CD14-positive monocyte (primary cell): ENCODE data around the gene CLN6. TPM values are rescaled to one million over a fixed set of nuclear protein-coding genes. Genes with fewer than 3 reads are reported as not detected.

ENCODE experiments used
- DNase-seq, 3 donors: peaks; one replicate each; pipeline ENCODE4 v3.0.0-alpha.2; 2011 to 2022
- H2AFZ ChIP-seq: 2 replicates; pipeline ENCODE4 v1.6.0; 2012; ENCODE audit warnings: mild to moderate bottlenecking, low read depth, low read length, inconsistent platforms; ENCODE audit not compliant: insufficient read depth, poor library complexity, severe bottlenecking
- H3K27ac ChIP-seq, 2 donors: 1 replicate in 1 of 2; 2 replicates in 1 of 2; pipeline ENCODE4 v1.5.1; 2012 to 2013; ENCODE audit warnings: low read length in 2 of 2, control low read depth in 1 of 2, inconsistent platforms in 1 of 2, low read depth in 1 of 2, mild to moderate bottlenecking in 1 of 2
- H3K27me3 ChIP-seq, 2 donors: one replicate each; pipeline versions ENCODE4 v1.6.0 to v1.6.1; 2011 to 2013; ENCODE audit warnings: low read length in 2 of 2; ENCODE audit not compliant: control insufficient read depth in 2 of 2, insufficient read depth in 2 of 2
- H3K36me3 ChIP-seq, 2 donors: replicated peaks in 1 of 2; 1 replicate in 1 of 2; 2 replicates in 1 of 2; pipeline versions ENCODE4 v1.5.1 to v1.6.1; 2012 to 2013; ENCODE audit warnings: low read length in 2 of 2, control low read depth in 1 of 2, inconsistent platforms in 1 of 2, mild to moderate bottlenecking in 1 of 2; ENCODE audit not compliant: insufficient read depth in 2 of 2, control insufficient read depth in 1 of 2
- H3K4me1 ChIP-seq, 2 donors: 1 replicate in 1 of 2; 2 replicates in 1 of 2; pipeline versions ENCODE4 v1.5.1 to v1.6.1; 2012 to 2013; ENCODE audit warnings: low read length in 2 of 2, control low read depth in 1 of 2, inconsistent platforms in 1 of 2, mild to moderate bottlenecking in 1 of 2, moderate library complexity in 1 of 2; ENCODE audit not compliant: insufficient read depth in 2 of 2, control insufficient read depth in 1 of 2
- H3K4me2 ChIP-seq: replicated peaks from 2 replicates; pipeline ENCODE3; 2012; ENCODE audit warnings: low read length, moderate library complexity, mild to moderate bottlenecking; ENCODE audit not compliant: poor library complexity, severe bottlenecking; ENCODE audit errors: extremely low read depth
- H3K4me3 ChIP-seq, 3 experiments: fragments of 200-600 bp in 1 of 3; sonication (generic) in 1 of 3; replicated peaks in 1 of 3; 1 replicate in 2 of 3; 2 replicates in 1 of 3; pipeline ENCODE4 v1.5.1; 2011 to 2013; ENCODE audit warnings: low read length in 3 of 3, mild to moderate bottlenecking in 3 of 3, control low read depth in 2 of 3, low read depth in 2 of 3, inconsistent platforms in 1 of 3, moderate library complexity in 1 of 3
- H3K79me2 ChIP-seq: 2 replicates; pipeline ENCODE4 v1.6.0; 2012; ENCODE audit warnings: mild to moderate bottlenecking, control low read depth, inconsistent platforms, low read length, moderate library complexity; ENCODE audit not compliant: insufficient read depth
- H3K9ac ChIP-seq: 2 replicates; pipeline ENCODE4 v1.6.0; 2017; ENCODE audit warnings: low read length, mild to moderate bottlenecking; ENCODE audit not compliant: insufficient read depth, poor library complexity, severe bottlenecking
- H3K9me3 ChIP-seq, 2 donors: replicated peaks in 1 of 2; 1 replicate in 1 of 2; 2 replicates in 1 of 2; pipeline versions ENCODE4 v1.5.1 to v1.6.1; 2012 to 2013; ENCODE audit warnings: low read length in 2 of 2, control low read depth in 1 of 2; ENCODE audit not compliant: control insufficient read depth in 1 of 2, insufficient read depth in 1 of 2
- H4K20me1 ChIP-seq: 2 replicates; pipeline ENCODE4 v1.6.0; 2012; ENCODE audit warnings: mild to moderate bottlenecking, low read length, control low read depth, moderate library complexity; ENCODE audit not compliant: insufficient read depth
- H3K27ac Mint-ChIP-seq, 7 donors: one replicate each; pipeline ENCODE4 v1.8.0; 2020; ENCODE audit warnings: mild to moderate bottlenecking in 7 of 7, mixed read lengths in 7 of 7, moderate library complexity in 6 of 7, inconsistent platforms in 2 of 7
- H3K27me3 Mint-ChIP-seq, 3 donors: one replicate each; pipeline ENCODE4 v1.8.0; 2021 to 2022; ENCODE audit warnings: low read depth in 3 of 3, mild to moderate bottlenecking in 3 of 3, mixed read lengths in 3 of 3, moderate library complexity in 3 of 3, inconsistent platforms in 1 of 3
- H3K36me3 Mint-ChIP-seq, 2 donors: one replicate each; pipeline ENCODE4 v1.8.0; 2020; ENCODE audit warnings: mixed read lengths in 2 of 2, inconsistent platforms in 1 of 2, mild to moderate bottlenecking in 1 of 2
- H3K4me1 Mint-ChIP-seq: one replicate; pipeline ENCODE4 v1.8.0; 2020; ENCODE audit warnings: mild to moderate bottlenecking, mixed read lengths
- H3K4me3 Mint-ChIP-seq, 2 donors: one replicate each; pipeline ENCODE4 v1.8.0; 2020; ENCODE audit warnings: mild to moderate bottlenecking in 2 of 2, mixed read lengths in 2 of 2, moderate library complexity in 1 of 2
- H3K9me3 Mint-ChIP-seq, 7 donors: one replicate each; pipeline ENCODE4 v1.8.0; 2020 to 2022; ENCODE audit warnings: mixed read lengths in 7 of 7, mild to moderate bottlenecking in 6 of 7, moderate library complexity in 6 of 7, inconsistent platforms in 2 of 7
- CTCF ChIP-seq: fragments of 200-600 bp; IDR thresholded peaks from one replicate; pipeline ENCODE4 v1.8.0; 2022; ENCODE audit warnings: antibody characterized with exemption, mild to moderate bottlenecking
- WGBS: methylation state at CpG from one replicate; pipeline ENCODE4 v1.1.5; 2013; ENCODE audit warnings: missing lambda C conversion rate; ENCODE audit not compliant: insufficient coverage; 5-methylcytosine and 5-hydroxymethylcytosine counted together
- intact Hi-C, 2 donors: fragments of 100-400 bp; cut with micrococcal nuclease; formaldehyde crosslinking; loops; one replicate each; pipeline versions ENCODE4 v1.15.0 to v1.15.1; 2023
- polyA plus RNA-seq, 3 donors: library from polyadenylated mRNA; depleted of rRNA in 1 of 3; unstranded in 2 of 3; stranded (reverse) in 1 of 3; fragments of 300-500 nt in 2 of 3; fragments of >200 nt in 1 of 3; fragmentation: Illumina TruSeq in 2 of 3; gene quantifications; 1 replicate in 2 of 3; 2 replicates in 1 of 3; pipeline ENCODE4 v1.2.3, GENCODE V29; 2012 to 2021

CLN6 gene
- polyA plus RNA-seq, 3 donors: 3.4 to 37.6 (median 4.2) TPM

DNA sequence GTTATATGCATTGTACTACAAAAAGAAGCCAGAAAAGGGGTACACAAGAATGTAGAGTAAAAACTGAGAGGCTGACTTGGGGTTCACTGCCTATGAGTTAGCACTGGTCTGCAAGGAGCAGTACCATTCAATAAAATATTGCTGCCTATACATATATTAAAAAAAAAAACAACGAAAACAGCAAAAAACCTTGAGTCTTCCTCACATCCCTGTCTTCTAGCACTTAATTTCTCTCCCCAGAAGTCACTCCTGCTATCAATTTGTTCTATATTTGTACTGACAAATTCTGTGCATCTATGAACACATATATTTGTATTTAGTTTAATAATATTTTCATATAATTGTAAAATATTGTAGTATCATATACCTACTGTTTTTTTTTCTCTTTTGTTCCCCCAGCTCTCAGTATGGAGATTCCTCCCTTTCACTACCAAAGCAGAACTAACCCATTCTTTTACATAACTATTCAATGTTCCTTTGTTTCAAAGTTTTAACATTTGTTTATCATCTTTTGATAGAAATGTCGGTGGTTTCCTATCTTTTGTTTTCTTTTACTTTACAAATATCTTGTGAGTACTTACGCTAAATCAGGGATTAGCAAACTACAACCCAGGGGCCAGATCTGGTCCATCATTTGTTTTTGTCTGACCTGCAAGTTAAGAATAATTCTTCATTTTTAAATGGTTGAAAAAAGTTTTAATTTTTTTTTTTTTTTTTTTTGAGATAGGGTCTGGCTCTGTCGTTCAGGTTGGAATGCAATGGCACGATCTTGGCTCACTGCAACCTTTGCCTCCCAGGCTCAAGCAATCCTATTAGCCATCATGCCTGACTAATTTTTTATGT lies 33.2 kb upstream of the CLN6 start:
- no peak overlapping the region for H3K4me2 ChIP-seq
- no peaks in the 10 kb centered on the region for H3K9me3 Mint-ChIP-seq
- H3K4me1 Mint-ChIP-seq: no peaks in the 10 kb centered on the region
- H3K9me3 ChIP-seq: no peaks in the 10 kb centered on the region
- H3K27me3 ChIP-seq: peaks cover 10 to 28% of the 10 kb centered on the region in 2 donors
- no peak overlapping the region for H3K9ac ChIP-seq
- H3K4me1 ChIP-seq: no peaks in the 10 kb centered on the region
- H3K27me3 Mint-ChIP-seq: peaks cover 4 to 19% (median 16%) of the 10 kb centered on the region in 3 donors
- H3K4me3 Mint-ChIP-seq: no peak overlapping the region
- no peaks in the 10 kb centered on the region for H3K36me3 Mint-ChIP-seq
- no peak overlapping the region for H3K27ac Mint-ChIP-seq
- H3K79me2 ChIP-seq: no peaks in the 10 kb centered on the region
- H4K20me1 ChIP-seq: no peaks in the 10 kb centered on the region
- no peak for DNase-seq
- intact Hi-C loops: no loop called here
- H3K4me3 ChIP-seq: no peak overlapping the region
- no CpG with 5 or more reads among the region's 5 CpGs for WGBS
- no peaks in the 10 kb centered on the region for H3K36me3 ChIP-seq
- no peak overlapping the region for H3K27ac ChIP-seq
- no peak overlapping the region for H2AFZ ChIP-seq
- no peak for TF ChIP-seq CTCF

- no CpG with 5 or more reads among the region's 3 CpGs for WGBS
- H3K4me1 Mint-ChIP-seq: peaks cover 1% of the 10 kb centered on the region
Measured at GRCh38 chr15:68261980-68262379, 32.5 kb upstream of the CLN6 start.

More at GRCh38 chr15:68261980-68262379, 32.5 kb upstream of the CLN6 start:
- Histone ChIP-seq H3K36me3 (no peaks in the 10 kb centered on the region), H3K9ac (no peak overlapping the region), H3K27ac (no peak overlapping the region), H3K27me3 (peaks cover 10 to 25% of the 10 kb centered on the region in 2 donors), H3K4me1 (peaks cover 4 to 5% of the 10 kb centered on the region in 2 donors), H4K20me1 (no peaks in the 10 kb centered on the region), H2AFZ (no peak overlapping the region), H3K79me2 (no peaks in the 10 kb centered on the region), H3K4me3 (no peak overlapping the region), H3K9me3 (no peaks in the 10 kb centered on the region), H3K4me2 (no peak overlapping the region)
- H3K9me3 Mint-ChIP-seq: no peaks in the 10 kb centered on the region
- intact Hi-C loops: no loop called here
- no peak overlapping the region for H3K4me3 Mint-ChIP-seq
- H3K27me3 Mint-ChIP-seq: peaks cover 4 to 18% (median 12%) of the 10 kb centered on the region in 3 donors
- H3K36me3 Mint-ChIP-seq: no peaks in the 10 kb centered on the region
- DNase-seq: no peak
- H3K27ac Mint-ChIP-seq: no peak overlapping the region
- no peak for TF ChIP-seq CTCF
